HEK293 (cell line): ENCODE data around the gene PTPRG.
A peak's percentile ranks its signal among the peaks of the same experiment; 100 is the strongest.

Experiments used
- GFI1B ChIP-seq: fragments of 450-650 bp; formaldehyde crosslinking; IDR thresholded peaks from 2 replicates; pipeline ENCODE4 v1.5.1; 2016; ENCODE audit warnings: missing biosample characterization, missing genetic modification characterization
- GLI2 ChIP-seq: fragments of 450-650 bp; formaldehyde crosslinking; IDR thresholded peaks from 2 replicates; pipeline ENCODE4; 2017; ENCODE audit warnings: missing biosample characterization, missing genetic modification characterization, low read depth, borderline replicate concordance
- GLIS2 ChIP-seq: fragments of 450-650 bp; formaldehyde crosslinking; IDR thresholded peaks from 2 replicates; pipeline ENCODE4 v1.5.1; 2016; ENCODE audit warnings: missing biosample characterization, missing genetic modification characterization
- MEIS1 ChIP-seq: sonication (generic); formaldehyde crosslinking; IDR thresholded peaks from 2 replicates; pipeline ENCODE4 v1.8.1; 2022; ENCODE audit warnings: missing genetic modification reagents, mild to moderate bottlenecking, borderline replicate concordance
- YY2 ChIP-seq: fragments of 450-650 bp; formaldehyde crosslinking; IDR thresholded peaks from 2 replicates; pipeline ENCODE4 v1.5.1; 2016; ENCODE audit warnings: missing biosample characterization, missing genetic modification characterization
- ZBTB17 ChIP-seq: fragments of 450-650 bp; formaldehyde crosslinking; IDR thresholded peaks from 2 replicates; pipeline ENCODE4 v1.5.1; 2016; ENCODE audit warnings: missing biosample characterization, missing genetic modification characterization
- ZFP3 ChIP-seq: fragments of 450-650 bp; formaldehyde crosslinking; IDR thresholded peaks from 2 replicates; pipeline ENCODE4 v1.5.1; 2016; ENCODE audit warnings: low read depth, missing biosample characterization, missing genetic modification characterization
- ZNF112 ChIP-seq: fragments of 450-650 bp; formaldehyde crosslinking; IDR thresholded peaks from 2 replicates; pipeline ENCODE4 v1.5.0; 2017; ENCODE audit warnings: missing biosample characterization, missing genetic modification characterization
- ZNF157 ChIP-seq: fragments of 450-650 bp; formaldehyde crosslinking; IDR thresholded peaks from 2 replicates; pipeline ENCODE4 v1.5.1; 2016; ENCODE audit warnings: missing biosample characterization, missing genetic modification characterization
- ZNF169 ChIP-seq: fragments of 450-650 bp; formaldehyde crosslinking; IDR thresholded peaks from 2 replicates; pipeline ENCODE4 v1.5.1; 2016; ENCODE audit warnings: missing biosample characterization, missing genetic modification characterization
- ZNF19 ChIP-seq: fragments of 450-650 bp; formaldehyde crosslinking; IDR thresholded peaks from 2 replicates; pipeline ENCODE4; 2016; ENCODE audit warnings: missing biosample characterization, missing genetic modification characterization, low read depth
- ZNF24 ChIP-seq: fragments of 450-650 bp; formaldehyde crosslinking; IDR thresholded peaks from 2 replicates; pipeline ENCODE4 v1.5.1; 2016; ENCODE audit warnings: missing biosample characterization, missing genetic modification characterization
- ZNF274 ChIP-seq, 2 experiments: fragments of 200-500 bp in 1 of 2; fragments of 450-650 bp in 1 of 2; sonication (Bioruptor generic) in 1 of 2; formaldehyde crosslinking in 1 of 2; IDR thresholded peaks; 2 replicates each; pipeline versions ENCODE4 v1.5.1 to v1.6.1; 2014 to 2016; ENCODE audit warnings: borderline replicate concordance in 1 of 2, inconsistent platforms in 1 of 2, low read length in 1 of 2, missing biosample characterization in 1 of 2, missing genetic modification characterization in 1 of 2
- ZNF335 ChIP-seq: fragments of 450-650 bp; formaldehyde crosslinking; conservative IDR thresholded peaks from 2 replicates; pipeline ENCODE4 v1.5.1; 2016; ENCODE audit warnings: missing biosample characterization, missing genetic modification characterization
- ZNF354C ChIP-seq: fragments of 450-650 bp; formaldehyde crosslinking; IDR thresholded peaks from 2 replicates; pipeline ENCODE4 v1.5.1; 2016; ENCODE audit warnings: missing biosample characterization, missing genetic modification characterization, low read depth, borderline replicate concordance
- ZNF366 ChIP-seq: fragments of 450-650 bp; formaldehyde crosslinking; conservative IDR thresholded peaks from 2 replicates; pipeline ENCODE4 v1.5.1; 2016; ENCODE audit warnings: missing biosample characterization, missing genetic modification characterization
- ZNF514 ChIP-seq: fragments of 450-650 bp; formaldehyde crosslinking; IDR thresholded peaks from 2 replicates; pipeline ENCODE4 v1.5.1; 2016; ENCODE audit warnings: missing biosample characterization, missing genetic modification characterization
- ZNF555 ChIP-seq: fragments of 450-650 bp; formaldehyde crosslinking; conservative IDR thresholded peaks from 2 replicates; pipeline ENCODE4 v1.5.1; 2017; ENCODE audit warnings: missing biosample characterization, mild to moderate bottlenecking, missing genetic modification characterization, inconsistent platforms
- ZNF561 ChIP-seq: fragments of 450-650 bp; IDR thresholded peaks from 2 replicates; pipeline ENCODE4 v1.5.1; 2018; ENCODE audit warnings: missing biosample characterization, missing genetic modification characterization, borderline replicate concordance
- ZNF596 ChIP-seq: fragments of 450-650 bp; IDR thresholded peaks from 2 replicates; pipeline ENCODE4 v1.5.0; 2018; ENCODE audit warnings: missing biosample characterization, mild to moderate bottlenecking, missing genetic modification characterization, moderate library complexity
- ZNF664 ChIP-seq: fragments of 450-650 bp; formaldehyde crosslinking; IDR thresholded peaks from 2 replicates; pipeline ENCODE4 v1.5.1; 2016; ENCODE audit warnings: missing biosample characterization, missing genetic modification characterization
- ZNF776 ChIP-seq: fragments of 450-650 bp; formaldehyde crosslinking; IDR thresholded peaks from 2 replicates; pipeline ENCODE4 v1.5.0; 2017; ENCODE audit warnings: missing biosample characterization, missing genetic modification characterization, borderline replicate concordance
- ZNF791 ChIP-seq: fragments of 450-650 bp; formaldehyde crosslinking; IDR thresholded peaks from 2 replicates; pipeline ENCODE4 v1.5.1; 2016; ENCODE audit warnings: missing biosample characterization, missing genetic modification characterization
- ZNF792 ChIP-seq: fragments of 450-650 bp; formaldehyde crosslinking; IDR thresholded peaks from 2 replicates; pipeline ENCODE4 v1.5.1; 2016; ENCODE audit warnings: missing biosample characterization, missing genetic modification characterization
- ZSCAN30 ChIP-seq: fragments of 450-650 bp; IDR thresholded peaks from 2 replicates; pipeline ENCODE4 v1.5.1; 2018; ENCODE audit warnings: missing biosample characterization, mild to moderate bottlenecking, missing genetic modification characterization, moderate library complexity
- TF ChIP-seq, protein P1 (sequence below): fragments of 450-650 bp; formaldehyde crosslinking; IDR thresholded peaks from 2 replicates; pipeline ENCODE4 v1.5.1; 2017; ENCODE audit warnings: missing biosample characterization, missing genetic modification characterization
- TF ChIP-seq, protein P2 (sequence below): fragments of 450-650 bp; formaldehyde crosslinking; optimal IDR thresholded peaks from 2 replicates; pipeline ENCODE3; 2016; ENCODE audit warnings: missing biosample characterization, mild to moderate bottlenecking, missing genetic modification characterization
- TF ChIP-seq, protein P3 (sequence below): fragments of 450-650 bp; formaldehyde crosslinking; IDR thresholded peaks from 2 replicates; pipeline ENCODE4 v1.5.1; 2016; ENCODE audit warnings: missing biosample characterization, missing genetic modification characterization
- TF ChIP-seq, protein P4 (sequence below): fragments of 450-650 bp; formaldehyde crosslinking; IDR thresholded peaks from 2 replicates; pipeline ENCODE4 v1.5.1; 2016; ENCODE audit warnings: missing biosample characterization, missing genetic modification characterization, borderline replicate concordance
- TF ChIP-seq, protein P5 (sequence below): fragments of 450-650 bp; formaldehyde crosslinking; IDR thresholded peaks from 2 replicates; pipeline ENCODE4 v1.5.1; 2016; ENCODE audit warnings: missing biosample characterization, missing genetic modification characterization

Gene PTPRG

DNA sequence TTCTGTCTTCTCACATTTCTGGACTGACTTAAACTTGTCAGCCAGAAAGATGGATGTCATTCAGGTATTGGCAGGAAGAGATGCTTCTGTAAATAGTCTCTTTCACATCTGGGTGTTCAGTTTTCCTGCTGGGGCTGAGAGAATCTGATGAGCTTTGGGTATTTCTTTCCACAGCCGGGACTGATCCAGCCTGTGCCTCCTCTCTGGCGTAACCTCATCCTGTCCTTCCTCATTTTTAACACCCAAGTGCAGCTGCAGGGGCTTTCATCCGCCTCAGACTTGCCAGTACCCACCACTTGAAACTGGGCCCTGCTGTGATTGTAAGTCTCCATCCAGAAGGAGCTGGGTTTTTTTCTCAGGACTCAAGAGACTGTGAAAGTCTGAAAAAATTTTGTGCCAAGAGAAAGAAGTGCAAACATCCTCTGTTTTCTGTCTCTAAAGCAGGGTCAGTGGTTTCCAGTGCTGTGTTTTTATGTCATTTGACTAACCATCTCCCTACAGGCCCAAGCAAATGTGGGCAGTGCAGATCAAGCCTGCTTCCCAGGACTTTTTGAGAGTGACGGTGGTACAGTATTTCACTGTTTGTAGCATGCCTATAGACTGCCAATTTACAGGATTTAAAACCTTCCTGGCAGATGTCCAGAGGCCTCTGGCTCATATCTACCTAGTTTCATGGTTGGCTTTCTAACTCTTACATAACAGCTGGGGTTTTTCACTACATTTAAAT, 342.7 kb downstream of the PTPRG start (continued):
- TF ChIP-seq ZFP3 (tag by site-specific recombination) (no peak), ZBTB17 (tag by site-specific recombination) (peak; percentile 76), ZNF596 (no peak), ZNF354C (no peak), ZNF274 (IDR thresholded peaks at IDR 0.05; ENCODE audit: low read length) (no peak), ZNF274 (tag by site-specific recombination; IDR thresholded peaks at IDR 0.05; ENCODE audit: borderline replicate concordance) (no peak), ZNF157 (tag by site-specific recombination) (no peak), ZNF335 (tag by site-specific recombination) (0 out of 2 replicates have a peak, but pooled peaks have one; percentile 31), ZNF24 (tag by site-specific recombination) (no peak), ZNF19 (no peak), ZNF555 (tag by site-specific recombination) (no peak), ZNF169 (tag by site-specific recombination) (no peak), ZSCAN30 (tag by site-specific recombination) (0 out of 2 replicates have a peak, but pooled peaks have one; percentile 22), GLIS2 (no peak), ZNF112 (tag by site-specific recombination) (no peak), ZNF792 (tag by site-specific recombination) (no peak), ZNF791 (no peak), ZNF366 (no peak; the same call in 1 of the 2 replicates), YY2 (no peak), ZNF776 (tag by site-specific recombination) (no peak), GLI2 (no peak), ZNF664 (tag by site-specific recombination) (no peak), GFI1B (no peak), MEIS1 (CRISPR knock-in tag) (no peak), ZNF514 (tag by site-specific recombination) (no peak), ZNF561 (tag by site-specific recombination) (no peak)
- TF ChIP-seq, protein P1, sequence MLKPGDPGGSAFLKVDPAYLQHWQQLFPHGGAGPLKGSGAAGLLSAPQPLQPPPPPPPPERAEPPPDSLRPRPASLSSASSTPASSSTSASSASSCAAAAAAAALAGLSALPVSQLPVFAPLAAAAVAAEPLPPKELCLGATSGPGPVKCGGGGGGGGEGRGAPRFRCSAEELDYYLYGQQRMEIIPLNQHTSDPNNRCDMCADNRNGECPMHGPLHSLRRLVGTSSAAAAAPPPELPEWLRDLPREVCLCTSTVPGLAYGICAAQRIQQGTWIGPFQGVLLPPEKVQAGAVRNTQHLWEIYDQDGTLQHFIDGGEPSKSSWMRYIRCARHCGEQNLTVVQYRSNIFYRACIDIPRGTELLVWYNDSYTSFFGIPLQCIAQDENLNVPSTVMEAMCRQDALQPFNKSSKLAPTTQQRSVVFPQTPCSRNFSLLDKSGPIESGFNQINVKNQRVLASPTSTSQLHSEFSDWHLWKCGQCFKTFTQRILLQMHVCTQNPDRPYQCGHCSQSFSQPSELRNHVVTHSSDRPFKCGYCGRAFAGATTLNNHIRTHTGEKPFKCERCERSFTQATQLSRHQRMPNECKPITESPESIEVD, result peak; percentile 77
- TF ChIP-seq, protein P2, sequence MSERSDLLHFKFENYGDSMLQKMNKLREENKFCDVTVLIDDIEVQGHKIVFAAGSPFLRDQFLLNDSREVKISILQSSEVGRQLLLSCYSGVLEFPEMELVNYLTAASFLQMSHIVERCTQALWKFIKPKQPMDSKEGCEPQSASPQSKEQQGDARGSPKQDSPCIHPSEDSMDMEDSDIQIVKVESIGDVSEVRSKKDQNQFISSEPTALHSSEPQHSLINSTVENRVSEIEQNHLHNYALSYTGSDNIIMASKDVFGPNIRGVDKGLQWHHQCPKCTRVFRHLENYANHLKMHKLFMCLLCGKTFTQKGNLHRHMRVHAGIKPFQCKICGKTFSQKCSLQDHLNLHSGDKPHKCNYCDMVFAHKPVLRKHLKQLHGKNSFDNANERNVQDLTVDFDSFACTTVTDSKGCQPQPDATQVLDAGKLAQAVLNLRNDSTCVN, result no peak
- TF ChIP-seq, protein P3, sequence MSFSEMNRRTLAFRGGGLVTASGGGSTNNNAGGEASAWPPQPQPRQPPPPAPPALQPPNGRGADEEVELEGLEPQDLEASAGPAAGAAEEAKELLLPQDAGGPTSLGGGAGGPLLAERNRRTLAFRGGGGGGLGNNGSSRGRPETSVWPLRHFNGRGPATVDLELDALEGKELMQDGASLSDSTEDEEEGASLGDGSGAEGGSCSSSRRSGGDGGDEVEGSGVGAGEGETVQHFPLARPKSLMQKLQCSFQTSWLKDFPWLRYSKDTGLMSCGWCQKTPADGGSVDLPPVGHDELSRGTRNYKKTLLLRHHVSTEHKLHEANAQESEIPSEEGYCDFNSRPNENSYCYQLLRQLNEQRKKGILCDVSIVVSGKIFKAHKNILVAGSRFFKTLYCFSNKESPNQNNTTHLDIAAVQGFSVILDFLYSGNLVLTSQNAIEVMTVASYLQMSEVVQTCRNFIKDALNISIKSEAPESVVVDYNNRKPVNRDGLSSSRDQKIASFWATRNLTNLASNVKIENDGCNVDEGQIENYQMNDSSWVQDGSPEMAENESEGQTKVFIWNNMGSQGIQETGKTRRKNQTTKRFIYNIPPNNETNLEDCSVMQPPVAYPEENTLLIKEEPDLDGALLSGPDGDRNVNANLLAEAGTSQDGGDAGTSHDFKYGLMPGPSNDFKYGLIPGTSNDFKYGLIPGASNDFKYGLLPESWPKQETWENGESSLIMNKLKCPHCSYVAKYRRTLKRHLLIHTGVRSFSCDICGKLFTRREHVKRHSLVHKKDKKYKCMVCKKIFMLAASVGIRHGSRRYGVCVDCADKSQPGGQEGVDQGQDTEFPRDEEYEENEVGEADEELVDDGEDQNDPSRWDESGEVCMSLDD (tag by site-specific recombination), result no peak
- TF ChIP-seq, protein P4, sequence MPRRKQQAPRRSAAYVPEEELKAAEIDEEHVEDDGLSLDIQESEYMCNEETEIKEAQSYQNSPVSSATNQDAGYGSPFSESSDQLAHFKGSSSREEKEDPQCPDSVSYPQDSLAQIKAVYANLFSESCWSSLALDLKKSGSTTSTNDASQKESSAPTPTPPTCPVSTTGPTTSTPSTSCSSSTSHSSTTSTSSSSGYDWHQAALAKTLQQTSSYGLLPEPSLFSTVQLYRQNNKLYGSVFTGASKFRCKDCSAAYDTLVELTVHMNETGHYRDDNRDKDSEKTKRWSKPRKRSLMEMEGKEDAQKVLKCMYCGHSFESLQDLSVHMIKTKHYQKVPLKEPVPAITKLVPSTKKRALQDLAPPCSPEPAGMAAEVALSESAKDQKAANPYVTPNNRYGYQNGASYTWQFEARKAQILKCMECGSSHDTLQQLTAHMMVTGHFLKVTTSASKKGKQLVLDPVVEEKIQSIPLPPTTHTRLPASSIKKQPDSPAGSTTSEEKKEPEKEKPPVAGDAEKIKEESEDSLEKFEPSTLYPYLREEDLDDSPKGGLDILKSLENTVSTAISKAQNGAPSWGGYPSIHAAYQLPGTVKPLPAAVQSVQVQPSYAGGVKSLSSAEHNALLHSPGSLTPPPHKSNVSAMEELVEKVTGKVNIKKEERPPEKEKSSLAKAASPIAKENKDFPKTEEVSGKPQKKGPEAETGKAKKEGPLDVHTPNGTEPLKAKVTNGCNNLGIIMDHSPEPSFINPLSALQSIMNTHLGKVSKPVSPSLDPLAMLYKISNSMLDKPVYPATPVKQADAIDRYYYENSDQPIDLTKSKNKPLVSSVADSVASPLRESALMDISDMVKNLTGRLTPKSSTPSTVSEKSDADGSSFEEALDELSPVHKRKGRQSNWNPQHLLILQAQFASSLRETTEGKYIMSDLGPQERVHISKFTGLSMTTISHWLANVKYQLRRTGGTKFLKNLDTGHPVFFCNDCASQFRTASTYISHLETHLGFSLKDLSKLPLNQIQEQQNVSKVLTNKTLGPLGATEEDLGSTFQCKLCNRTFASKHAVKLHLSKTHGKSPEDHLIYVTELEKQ, result no peak
- TF ChIP-seq, protein P5, sequence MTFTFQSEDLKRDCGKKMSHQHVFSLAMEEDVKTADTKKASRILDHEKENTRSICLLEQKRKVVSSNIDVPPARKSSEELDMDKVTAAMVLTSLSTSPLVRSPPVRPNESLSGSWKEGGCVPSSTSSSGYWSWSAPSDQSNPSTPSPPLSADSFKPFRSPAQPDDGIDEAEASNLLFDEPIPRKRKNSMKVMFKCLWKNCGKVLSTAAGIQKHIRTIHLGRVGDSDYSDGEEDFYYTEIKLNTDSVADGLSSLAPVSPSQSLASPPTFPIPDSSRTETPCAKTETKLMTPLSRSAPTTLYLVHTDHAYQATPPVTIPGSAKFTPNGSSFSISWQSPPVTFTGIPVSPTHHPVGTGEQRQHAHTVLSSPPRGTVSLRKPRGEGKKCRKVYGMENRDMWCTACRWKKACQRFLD (tag by site-specific recombination), result no peak
